DND-41 (cell line): ENCODE data around the gene WDR41.
"Not testable (repeated sequence)": the region's sequence is repeated elsewhere in the genome, so short reads cannot be mapped to it uniquely, and the experiment has no call there.

Source experiments
- EZH2 ChIP-seq: IDR thresholded peaks from 3 replicates; pipeline ENCODE4 v1.6.1; 2012; ENCODE audit warnings: borderline replicate concordance, low read depth, mild to moderate bottlenecking, moderate library complexity, low read length, inconsistent platforms; ENCODE audit not compliant: severe bottlenecking
- TF ChIP-seq, protein P1 (sequence below): IDR thresholded peaks from 2 replicates; pipeline ENCODE4 v1.5.1; 2012; ENCODE audit warnings: borderline replicate concordance, low read length, moderate library complexity, mild to moderate bottlenecking; ENCODE audit not compliant: poor library complexity, severe bottlenecking; ENCODE audit errors: extremely low read depth

DNA sequence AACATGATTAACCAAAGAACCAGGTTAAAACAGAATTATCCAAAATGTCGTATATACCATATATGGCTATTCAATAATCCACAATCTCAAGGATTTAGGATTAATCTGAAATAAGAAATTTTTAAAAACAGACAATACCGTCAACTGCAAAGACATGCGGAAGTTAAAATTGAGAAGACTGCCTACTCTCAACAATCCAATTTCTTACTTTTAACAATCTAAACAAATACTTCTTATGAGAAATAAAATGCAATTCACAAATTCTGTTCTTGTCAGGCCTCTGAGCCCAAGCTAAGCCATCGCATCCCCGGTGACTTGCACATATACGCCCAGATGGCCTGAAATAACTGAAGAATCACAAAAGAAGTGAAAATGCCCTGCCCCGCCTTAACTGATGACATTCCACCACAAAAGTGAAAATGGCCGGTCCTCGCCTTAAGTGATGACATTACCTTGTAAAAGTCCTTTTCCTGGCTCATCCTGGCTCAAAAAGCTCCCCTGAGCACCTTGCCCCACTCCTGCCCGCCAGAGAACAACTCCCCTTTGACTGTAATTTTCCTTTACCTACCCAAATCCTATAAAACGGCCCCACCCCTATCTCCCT, 1.3 kb downstream of the WDR41 start:
- TF ChIP-seq, protein P1, sequence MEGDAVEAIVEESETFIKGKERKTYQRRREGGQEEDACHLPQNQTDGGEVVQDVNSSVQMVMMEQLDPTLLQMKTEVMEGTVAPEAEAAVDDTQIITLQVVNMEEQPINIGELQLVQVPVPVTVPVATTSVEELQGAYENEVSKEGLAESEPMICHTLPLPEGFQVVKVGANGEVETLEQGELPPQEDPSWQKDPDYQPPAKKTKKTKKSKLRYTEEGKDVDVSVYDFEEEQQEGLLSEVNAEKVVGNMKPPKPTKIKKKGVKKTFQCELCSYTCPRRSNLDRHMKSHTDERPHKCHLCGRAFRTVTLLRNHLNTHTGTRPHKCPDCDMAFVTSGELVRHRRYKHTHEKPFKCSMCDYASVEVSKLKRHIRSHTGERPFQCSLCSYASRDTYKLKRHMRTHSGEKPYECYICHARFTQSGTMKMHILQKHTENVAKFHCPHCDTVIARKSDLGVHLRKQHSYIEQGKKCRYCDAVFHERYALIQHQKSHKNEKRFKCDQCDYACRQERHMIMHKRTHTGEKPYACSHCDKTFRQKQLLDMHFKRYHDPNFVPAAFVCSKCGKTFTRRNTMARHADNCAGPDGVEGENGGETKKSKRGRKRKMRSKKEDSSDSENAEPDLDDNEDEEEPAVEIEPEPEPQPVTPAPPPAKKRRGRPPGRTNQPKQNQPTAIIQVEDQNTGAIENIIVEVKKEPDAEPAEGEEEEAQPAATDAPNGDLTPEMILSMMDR: not testable (repeated sequence)
- not testable (repeated sequence) for TF ChIP-seq EZH2
